IPS-11a (cell line): Measurements from ENCODE around the gene LENG1.
A peak's percentile ranks its signal among the peaks of the same experiment; 100 is the strongest.
"Not testable (repeated sequence)": the region's sequence is repeated elsewhere in the genome, so short reads cannot be mapped to it uniquely, and the experiment has no call there.

Experiments used
- H3K4me3 ChIP-seq: one replicate; pipeline ENCODE4 v1.5.1; 2013; ENCODE audit warnings: low read depth, low read length, control low read depth

Gene LENG1

GRCh38 chr19:54159352-54160181, at the start of gene LENG1:
LENG1 (minus strand) TSS chr19:54159721; CDS start chr19:54159695, 26 bp downstream.
- H3K4me3 ChIP-seq, result peak within 1 kb of the TSS; percentile 91

- H3K4me3 ChIP-seq, result no peak overlapping the region
These were observed 49.2 kb upstream of the LENG1 start for GRCh38 chr19:54208784-54209057.

GRCh38 chr19:54207983-54208783, 48.7 kb upstream of the LENG1 start:
- no peak overlapping the region for H3K4me3 ChIP-seq

GRCh38 chr19:54207676-54207982, 48.1 kb upstream of the LENG1 start:
- H3K4me3 ChIP-seq, result no peak overlapping the region

- not testable (repeated sequence) for H3K4me3 ChIP-seq
These were observed 47.7 kb upstream of the LENG1 start for GRCh38 chr19:54207193-54207592.

- no peak overlapping the region for H3K4me3 ChIP-seq
These were observed 47.3 kb upstream of the LENG1 start for GRCh38 chr19:54206831-54207177.

GRCh38 chr19:54206030-54206830, 46.7 kb upstream of the LENG1 start:
- no peak overlapping the region for H3K4me3 ChIP-seq

GRCh38 chr19:54204767-54205468, 45.4 kb upstream of the LENG1 start:
- H3K4me3 ChIP-seq, result no peak overlapping the region

- peak overlapping the region; percentile 8 for H3K4me3 ChIP-seq
These were observed 43.7 kb upstream of the LENG1 start for GRCh38 chr19:54203151-54203611.

- H3K4me3 ChIP-seq, result peak overlapping the region; percentile 80
These were observed 42.5 kb upstream of the LENG1 start for GRCh38 chr19:54201980-54202379.

GRCh38 chr19:54201172-54201701, 41.7 kb upstream of the LENG1 start:
- H3K4me3 ChIP-seq, result peak overlapping the region; percentile 80

- H3K4me3 ChIP-seq, result no peak overlapping the region
These were observed 39.9 kb upstream of the LENG1 start for GRCh38 chr19:54199401-54199800.

- H3K4me3 ChIP-seq, result no peak overlapping the region
These were observed 37.6 kb upstream of the LENG1 start for GRCh38 chr19:54197121-54197520.

GRCh38 chr19:54196536-54196935, 37.0 kb upstream of the LENG1 start:
- H3K4me3 ChIP-seq, result no peak overlapping the region

GRCh38 chr19:54194463-54194862, 34.9 kb upstream of the LENG1 start:
- H3K4me3 ChIP-seq, result not testable (repeated sequence)

- no peak overlapping the region for H3K4me3 ChIP-seq
These were observed 33.5 kb upstream of the LENG1 start for GRCh38 chr19:54193011-54193410.

GRCh38 chr19:54191811-54192453, 32.4 kb upstream of the LENG1 start:
- peak overlapping the region; percentile 74 for H3K4me3 ChIP-seq

- H3K4me3 ChIP-seq, result peak within 1 kb of the TSS; percentile 77
These were observed 31.7 kb upstream of the LENG1 start, which contains the start of gene TSEN34 for GRCh38 chr19:54191011-54191810. TSEN34 (plus strand) TSS chr19:54191308; CDS start chr19:54191365, 57 bp downstream.

GRCh38 chr19:54190503-54191010, 31.0 kb upstream of the LENG1 start:
- peak overlapping the region; percentile 77 for H3K4me3 ChIP-seq
